HEK293 (cell line): Measurements from ENCODE around the gene INTS14.

ENCODE experiments used
- BCL11A ChIP-seq: fragments of 450-650 bp; formaldehyde crosslinking; IDR thresholded peaks from 2 replicates; pipeline ENCODE4 v1.5.1; 2016; ENCODE audit warnings: low read depth, missing biosample characterization, missing genetic modification characterization
- BCL11B ChIP-seq: fragments of 450-650 bp; formaldehyde crosslinking; IDR thresholded peaks from 2 replicates; pipeline ENCODE4 v1.5.1; 2016; ENCODE audit warnings: low read depth, missing biosample characterization, missing genetic modification characterization
- EGR2 ChIP-seq: fragments of 450-650 bp; formaldehyde crosslinking; IDR thresholded peaks from 2 replicates; pipeline ENCODE4 v1.5.1; 2016; ENCODE audit warnings: low read depth, missing biosample characterization, missing genetic modification characterization
- KLF16 ChIP-seq: fragments of 450-650 bp; formaldehyde crosslinking; IDR thresholded peaks from 2 replicates; pipeline ENCODE4 v1.5.1; 2017; ENCODE audit warnings: missing biosample characterization, missing genetic modification characterization
- PRDM1 ChIP-seq: fragments of 450-650 bp; formaldehyde crosslinking; IDR thresholded peaks from 2 replicates; pipeline ENCODE4; 2016; ENCODE audit warnings: missing biosample characterization, missing genetic modification characterization
- SALL2 ChIP-seq: fragments of 450-650 bp; formaldehyde crosslinking; IDR thresholded peaks from 2 replicates; pipeline ENCODE4 v1.5.0; 2017; ENCODE audit warnings: missing biosample characterization, mild to moderate bottlenecking, missing genetic modification characterization, borderline replicate concordance
- SCRT1 ChIP-seq: fragments of 450-650 bp; formaldehyde crosslinking; IDR thresholded peaks from 2 replicates; pipeline ENCODE4 v1.5.1; 2016; ENCODE audit warnings: missing biosample characterization, missing genetic modification characterization, borderline replicate concordance
- ZBTB1 ChIP-seq: fragments of 450-650 bp; formaldehyde crosslinking; IDR thresholded peaks from 2 replicates; pipeline ENCODE4 v1.5.1; 2016; ENCODE audit warnings: missing biosample characterization, missing genetic modification characterization
- ZBTB17 ChIP-seq: fragments of 450-650 bp; formaldehyde crosslinking; IDR thresholded peaks from 2 replicates; pipeline ENCODE4 v1.5.1; 2016; ENCODE audit warnings: missing biosample characterization, missing genetic modification characterization
- ZBTB20 ChIP-seq: fragments of 450-650 bp; formaldehyde crosslinking; IDR thresholded peaks from 2 replicates; pipeline ENCODE4 v1.5.1; 2016; ENCODE audit warnings: missing biosample characterization, missing genetic modification characterization
- ZBTB8A ChIP-seq: fragments of 450-650 bp; formaldehyde crosslinking; IDR thresholded peaks from 2 replicates; pipeline ENCODE4 v1.5.1; 2016; ENCODE audit warnings: missing biosample characterization, missing genetic modification characterization
- ZFP3 ChIP-seq: fragments of 450-650 bp; formaldehyde crosslinking; IDR thresholded peaks from 2 replicates; pipeline ENCODE4 v1.5.1; 2016; ENCODE audit warnings: low read depth, missing biosample characterization, missing genetic modification characterization
- ZIC2 ChIP-seq: fragments of 450-650 bp; formaldehyde crosslinking; IDR thresholded peaks from 2 replicates; pipeline ENCODE4 v1.5.1; 2016; ENCODE audit warnings: missing biosample characterization, missing genetic modification characterization
- ZNF114 ChIP-seq: fragments of 450-650 bp; formaldehyde crosslinking; IDR thresholded peaks from 2 replicates; pipeline ENCODE4 v1.5.0; 2017; ENCODE audit warnings: missing biosample characterization, missing genetic modification characterization
- ZNF18 ChIP-seq: fragments of 450-650 bp; formaldehyde crosslinking; IDR thresholded peaks from 2 replicates; pipeline ENCODE4 v1.5.1; 2016; ENCODE audit warnings: missing biosample characterization, missing genetic modification characterization
- ZNF202 ChIP-seq: fragments of 450-650 bp; formaldehyde crosslinking; IDR thresholded peaks from 2 replicates; pipeline ENCODE4 v1.5.1; 2016; ENCODE audit warnings: missing biosample characterization, missing genetic modification characterization, borderline replicate concordance
- ZNF221 ChIP-seq: fragments of 450-650 bp; formaldehyde crosslinking; IDR thresholded peaks from 2 replicates; pipeline ENCODE4 v1.5.1; 2017; ENCODE audit warnings: missing biosample characterization, missing genetic modification characterization, borderline replicate concordance
- ZNF24 ChIP-seq: fragments of 450-650 bp; formaldehyde crosslinking; IDR thresholded peaks from 2 replicates; pipeline ENCODE4 v1.5.1; 2016; ENCODE audit warnings: missing biosample characterization, missing genetic modification characterization
- ZNF324 ChIP-seq: fragments of 450-650 bp; formaldehyde crosslinking; IDR thresholded peaks from 2 replicates; pipeline ENCODE4 v1.5.1; 2016; ENCODE audit warnings: missing biosample characterization, missing genetic modification characterization
- ZNF37A ChIP-seq: fragments of 450-650 bp; IDR thresholded peaks from 2 replicates; pipeline ENCODE4 v1.5.1; 2018; ENCODE audit warnings: missing biosample characterization, missing genetic modification characterization
- ZNF423 ChIP-seq: fragments of 450-650 bp; formaldehyde crosslinking; IDR thresholded peaks from 2 replicates; pipeline ENCODE4 v1.5.1; 2016; ENCODE audit warnings: missing biosample characterization, missing genetic modification characterization
- ZNF561 ChIP-seq: fragments of 450-650 bp; IDR thresholded peaks from 2 replicates; pipeline ENCODE4 v1.5.1; 2018; ENCODE audit warnings: missing biosample characterization, missing genetic modification characterization, borderline replicate concordance
- ZNF623 ChIP-seq: fragments of 450-650 bp; formaldehyde crosslinking; IDR thresholded peaks from 2 replicates; pipeline ENCODE4 v1.5.1; 2016; ENCODE audit warnings: missing biosample characterization, missing genetic modification characterization
- ZNF629 ChIP-seq: fragments of 450-650 bp; formaldehyde crosslinking; IDR thresholded peaks from 2 replicates; pipeline ENCODE4 v1.5.1; 2017; ENCODE audit warnings: missing biosample characterization, missing genetic modification characterization
- ZNF654 ChIP-seq: fragments of 450-650 bp; formaldehyde crosslinking; IDR thresholded peaks from 2 replicates; pipeline ENCODE4 v1.5.1; 2016; ENCODE audit warnings: low read depth, missing biosample characterization, missing genetic modification characterization
- ZNF670 ChIP-seq: fragments of 450-650 bp; formaldehyde crosslinking; IDR thresholded peaks from 2 replicates; pipeline ENCODE4 v1.5.1; 2016; ENCODE audit warnings: missing biosample characterization, missing genetic modification characterization, low read depth
- ZNF843 ChIP-seq: fragments of 450-650 bp; formaldehyde crosslinking; IDR thresholded peaks from 2 replicates; pipeline ENCODE4 v1.5.1; 2016; ENCODE audit warnings: missing biosample characterization, missing genetic modification characterization
- TF ChIP-seq, protein P1 (sequence below): fragments of 450-650 bp; formaldehyde crosslinking; IDR thresholded peaks from 2 replicates; pipeline ENCODE4 v1.5.1; 2016; ENCODE audit warnings: missing biosample characterization, missing genetic modification characterization
- TF ChIP-seq, protein P2 (sequence below): fragments of 450-650 bp; formaldehyde crosslinking; IDR thresholded peaks from 2 replicates; pipeline ENCODE4 v1.5.1; 2017; ENCODE audit warnings: missing biosample characterization, missing genetic modification characterization
- TF ChIP-seq, protein P3 (sequence below): fragments of 450-650 bp; formaldehyde crosslinking; IDR thresholded peaks from 2 replicates; pipeline ENCODE4 v1.5.1; 2016; ENCODE audit warnings: missing biosample characterization, missing genetic modification characterization
- TF ChIP-seq, protein P4 (sequence below): fragments of 450-650 bp; formaldehyde crosslinking; IDR thresholded peaks from 2 replicates; pipeline ENCODE4 v1.5.1; 2016; ENCODE audit warnings: missing biosample characterization, missing genetic modification characterization

Gene INTS14

DNA sequence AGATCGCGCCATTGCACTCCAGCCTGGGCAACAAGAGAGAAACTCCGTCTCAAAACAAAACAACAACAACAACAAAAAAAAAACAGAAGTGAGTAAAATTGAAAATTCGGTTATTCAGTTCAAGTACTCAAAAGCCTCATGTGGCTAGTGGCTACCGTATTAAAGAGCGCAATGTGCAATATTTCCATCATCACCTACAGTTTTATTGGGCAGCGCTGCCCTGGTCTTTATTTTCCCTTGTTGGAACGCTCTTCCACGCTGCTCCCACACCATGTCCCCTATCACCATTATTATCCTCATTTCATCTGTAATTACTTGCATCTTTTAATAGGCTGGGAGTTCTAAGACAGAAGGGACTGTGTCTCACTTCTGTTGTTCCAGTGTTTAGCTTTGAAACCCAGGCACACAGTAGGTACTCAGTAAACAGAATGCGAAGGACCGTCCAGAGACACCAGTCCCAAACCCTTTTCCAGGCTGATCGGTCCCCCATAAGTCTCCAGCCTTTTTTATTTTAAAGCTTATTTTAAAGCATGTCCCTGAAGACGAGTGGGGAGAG is 81.1 kb downstream of the INTS14 start (continued):
- TF ChIP-seq ZNF423 (tag by site-specific recombination) (peak; percentile 92), SCRT1 (tag by site-specific recombination) (no peak), ZNF18 (tag by site-specific recombination) (0 out of 2 replicates have a peak, but pooled peaks have one; percentile 17), EGR2 (tag by site-specific recombination) (peak; percentile 7; the same call in 1 of the 2 replicates), ZNF24 (peak; percentile 67; the same call in 1 of the 2 replicates), ZBTB1 (tag by site-specific recombination) (0 out of 2 replicates have a peak, but pooled peaks have one; percentile 10), ZBTB17 (no peak), ZNF202 (tag by site-specific recombination) (no peak), ZNF629 (tag by site-specific recombination) (peak; percentile 15; the same call in 1 of the 2 replicates), ZNF37A (tag by site-specific recombination) (no peak), ZNF561 (tag by site-specific recombination) (peak; percentile 61; the same call in 1 of the 2 replicates), ZNF670 (tag by site-specific recombination) (no peak), BCL11A (tag by site-specific recombination) (peak; percentile 47), ZBTB8A (tag by site-specific recombination) (peak; percentile 47; the same call in 1 of the 2 replicates), ZNF114 (tag by site-specific recombination) (no peak), KLF16 (tag by site-specific recombination) (0 out of 2 replicates have a peak, but pooled peaks have one; percentile 4), ZNF324 (tag by site-specific recombination) (peak; percentile 40; the same call in 1 of the 2 replicates), ZNF623 (tag by site-specific recombination) (peak; percentile 12), ZNF843 (tag by site-specific recombination) (no peak), ZIC2 (tag by site-specific recombination) (peak; percentile 25), BCL11B (tag by site-specific recombination) (no peak), SALL2 (tag by site-specific recombination) (no peak), ZBTB20 (tag by site-specific recombination) (0 out of 2 replicates have a peak, but pooled peaks have one; percentile 16), PRDM1 (tag by site-specific recombination) (no peak), ZNF221 (tag by site-specific recombination) (no peak), ZFP3 (tag by site-specific recombination) (no peak), ZNF654 (tag by site-specific recombination) (no peak)
- TF ChIP-seq, protein P1, sequence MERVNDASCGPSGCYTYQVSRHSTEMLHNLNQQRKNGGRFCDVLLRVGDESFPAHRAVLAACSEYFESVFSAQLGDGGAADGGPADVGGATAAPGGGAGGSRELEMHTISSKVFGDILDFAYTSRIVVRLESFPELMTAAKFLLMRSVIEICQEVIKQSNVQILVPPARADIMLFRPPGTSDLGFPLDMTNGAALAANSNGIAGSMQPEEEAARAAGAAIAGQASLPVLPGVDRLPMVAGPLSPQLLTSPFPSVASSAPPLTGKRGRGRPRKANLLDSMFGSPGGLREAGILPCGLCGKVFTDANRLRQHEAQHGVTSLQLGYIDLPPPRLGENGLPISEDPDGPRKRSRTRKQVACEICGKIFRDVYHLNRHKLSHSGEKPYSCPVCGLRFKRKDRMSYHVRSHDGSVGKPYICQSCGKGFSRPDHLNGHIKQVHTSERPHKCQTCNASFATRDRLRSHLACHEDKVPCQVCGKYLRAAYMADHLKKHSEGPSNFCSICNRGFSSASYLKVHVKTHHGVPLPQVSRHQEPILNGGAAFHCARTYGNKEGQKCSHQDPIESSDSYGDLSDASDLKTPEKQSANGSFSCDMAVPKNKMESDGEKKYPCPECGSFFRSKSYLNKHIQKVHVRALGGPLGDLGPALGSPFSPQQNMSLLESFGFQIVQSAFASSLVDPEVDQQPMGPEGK (tag by site-specific recombination), result peak; percentile 61
- TF ChIP-seq, protein P2, sequence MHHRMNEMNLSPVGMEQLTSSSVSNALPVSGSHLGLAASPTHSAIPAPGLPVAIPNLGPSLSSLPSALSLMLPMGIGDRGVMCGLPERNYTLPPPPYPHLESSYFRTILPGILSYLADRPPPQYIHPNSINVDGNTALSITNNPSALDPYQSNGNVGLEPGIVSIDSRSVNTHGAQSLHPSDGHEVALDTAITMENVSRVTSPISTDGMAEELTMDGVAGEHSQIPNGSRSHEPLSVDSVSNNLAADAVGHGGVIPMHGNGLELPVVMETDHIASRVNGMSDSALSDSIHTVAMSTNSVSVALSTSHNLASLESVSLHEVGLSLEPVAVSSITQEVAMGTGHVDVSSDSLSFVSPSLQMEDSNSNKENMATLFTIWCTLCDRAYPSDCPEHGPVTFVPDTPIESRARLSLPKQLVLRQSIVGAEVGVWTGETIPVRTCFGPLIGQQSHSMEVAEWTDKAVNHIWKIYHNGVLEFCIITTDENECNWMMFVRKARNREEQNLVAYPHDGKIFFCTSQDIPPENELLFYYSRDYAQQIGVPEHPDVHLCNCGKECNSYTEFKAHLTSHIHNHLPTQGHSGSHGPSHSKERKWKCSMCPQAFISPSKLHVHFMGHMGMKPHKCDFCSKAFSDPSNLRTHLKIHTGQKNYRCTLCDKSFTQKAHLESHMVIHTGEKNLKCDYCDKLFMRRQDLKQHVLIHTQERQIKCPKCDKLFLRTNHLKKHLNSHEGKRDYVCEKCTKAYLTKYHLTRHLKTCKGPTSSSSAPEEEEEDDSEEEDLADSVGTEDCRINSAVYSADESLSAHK (tag by site-specific recombination), result 0 out of 2 replicates have a peak, but pooled peaks have one; percentile 8
- TF ChIP-seq, protein P3, sequence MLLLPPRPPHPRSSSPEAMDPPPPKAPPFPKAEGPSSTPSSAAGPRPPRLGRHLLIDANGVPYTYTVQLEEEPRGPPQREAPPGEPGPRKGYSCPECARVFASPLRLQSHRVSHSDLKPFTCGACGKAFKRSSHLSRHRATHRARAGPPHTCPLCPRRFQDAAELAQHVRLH (tag by site-specific recombination), result 0 out of 2 replicates have a peak, but pooled peaks have one; percentile 12
- TF ChIP-seq, protein P4, sequence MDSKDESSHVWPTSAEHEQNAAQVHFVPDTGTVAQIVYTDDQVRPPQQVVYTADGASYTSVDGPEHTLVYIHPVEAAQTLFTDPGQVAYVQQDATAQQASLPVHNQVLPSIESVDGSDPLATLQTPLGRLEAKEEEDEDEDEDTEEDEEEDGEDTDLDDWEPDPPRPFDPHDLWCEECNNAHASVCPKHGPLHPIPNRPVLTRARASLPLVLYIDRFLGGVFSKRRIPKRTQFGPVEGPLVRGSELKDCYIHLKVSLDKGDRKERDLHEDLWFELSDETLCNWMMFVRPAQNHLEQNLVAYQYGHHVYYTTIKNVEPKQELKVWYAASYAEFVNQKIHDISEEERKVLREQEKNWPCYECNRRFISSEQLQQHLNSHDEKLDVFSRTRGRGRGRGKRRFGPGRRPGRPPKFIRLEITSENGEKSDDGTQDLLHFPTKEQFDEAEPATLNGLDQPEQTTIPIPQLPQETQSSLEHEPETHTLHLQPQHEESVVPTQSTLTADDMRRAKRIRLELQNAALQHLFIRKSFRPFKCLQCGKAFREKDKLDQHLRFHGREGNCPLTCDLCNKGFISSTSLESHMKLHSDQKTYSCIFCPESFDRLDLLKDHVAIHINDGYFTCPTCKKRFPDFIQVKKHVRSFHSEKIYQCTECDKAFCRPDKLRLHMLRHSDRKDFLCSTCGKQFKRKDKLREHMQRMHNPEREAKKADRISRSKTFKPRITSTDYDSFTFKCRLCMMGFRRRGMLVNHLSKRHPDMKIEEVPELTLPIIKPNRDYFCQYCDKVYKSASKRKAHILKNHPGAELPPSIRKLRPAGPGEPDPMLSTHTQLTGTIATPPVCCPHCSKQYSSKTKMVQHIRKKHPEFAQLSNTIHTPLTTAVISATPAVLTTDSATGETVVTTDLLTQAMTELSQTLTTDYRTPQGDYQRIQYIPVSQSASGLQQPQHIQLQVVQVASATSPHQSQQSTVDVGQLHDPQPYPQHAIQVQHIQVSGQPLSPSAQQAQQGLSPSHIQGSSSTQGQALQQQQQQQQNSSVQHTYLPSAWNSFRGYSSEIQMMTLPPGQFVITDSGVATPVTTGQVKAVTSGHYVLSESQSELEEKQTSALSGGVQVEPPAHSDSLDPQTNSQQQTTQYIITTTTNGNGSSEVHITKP (tag by site-specific recombination), result peak; percentile 92
